GM19328 (cell line): ENCODE data around the gene SLC1A2.

Experiments
- ATAC-seq: cut with Tn5 transposase; IDR thresholded peaks from one replicate; pipeline ENCODE4 v1.9.1; 2021; ENCODE audit warnings: mild to moderate bottlenecking, moderate library complexity; ENCODE audit not compliant: unreplicated experiment

Gene SLC1A2

DNA sequence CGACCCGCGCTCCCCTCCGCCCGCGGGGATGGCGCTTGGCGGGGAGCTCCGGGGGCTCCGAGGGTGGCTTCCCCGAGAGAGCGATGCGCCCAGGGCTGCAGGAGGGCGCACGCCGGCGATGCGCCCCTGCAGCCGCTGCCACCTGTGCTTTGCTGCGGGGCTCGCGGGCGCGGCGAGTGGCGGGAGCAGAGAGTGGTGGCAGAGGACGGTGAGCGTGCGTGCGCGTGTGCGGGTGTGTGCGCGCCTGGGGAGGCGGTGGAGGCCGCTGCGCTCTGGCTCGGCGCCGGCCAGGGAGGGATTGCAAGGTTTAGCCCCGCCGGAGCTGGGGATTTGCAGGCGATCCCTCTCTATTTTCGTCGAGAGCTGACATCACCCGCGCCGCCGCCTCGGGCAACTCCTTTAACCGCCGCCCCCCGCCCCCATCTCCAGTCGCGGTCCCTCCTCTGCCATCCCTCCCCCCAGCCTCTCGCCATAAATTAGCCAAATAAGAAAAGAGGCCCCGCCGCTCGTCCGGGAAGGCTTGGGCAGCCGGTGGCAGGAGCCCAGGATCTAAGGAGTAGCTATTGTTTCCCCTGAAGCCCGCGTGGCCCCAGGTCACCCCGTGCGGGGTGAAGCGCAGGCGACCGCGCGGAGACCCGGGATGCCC is at the start of gene SLC1A2:
TSS of gene SLC1A2 (minus strand) at position 375 of the 646 bp plus-strand sequence. CDS start 592 bp downstream, outside the sequence.
- no peak for ATAC-seq

DNA sequence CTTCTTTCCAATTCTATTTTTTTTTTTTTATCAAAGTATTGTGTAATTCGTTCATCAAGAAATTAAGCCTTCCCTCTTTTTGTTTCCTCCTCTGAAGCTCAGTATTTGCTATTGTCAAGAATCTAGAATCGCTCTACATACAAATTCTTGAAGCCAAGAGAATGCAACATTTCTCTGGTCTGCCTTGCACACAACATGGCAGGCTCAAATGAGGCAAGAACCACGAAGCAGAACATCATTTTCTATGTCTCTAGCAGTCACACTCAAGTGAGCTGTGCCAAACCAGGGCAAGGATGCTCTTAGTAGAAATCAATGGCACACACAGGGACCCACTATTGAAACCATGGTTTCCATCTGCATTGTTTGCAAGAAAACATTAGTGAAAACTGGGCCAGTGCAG is 46.7 kb upstream of the SLC1A2 start:
- no peak for ATAC-seq

DNA sequence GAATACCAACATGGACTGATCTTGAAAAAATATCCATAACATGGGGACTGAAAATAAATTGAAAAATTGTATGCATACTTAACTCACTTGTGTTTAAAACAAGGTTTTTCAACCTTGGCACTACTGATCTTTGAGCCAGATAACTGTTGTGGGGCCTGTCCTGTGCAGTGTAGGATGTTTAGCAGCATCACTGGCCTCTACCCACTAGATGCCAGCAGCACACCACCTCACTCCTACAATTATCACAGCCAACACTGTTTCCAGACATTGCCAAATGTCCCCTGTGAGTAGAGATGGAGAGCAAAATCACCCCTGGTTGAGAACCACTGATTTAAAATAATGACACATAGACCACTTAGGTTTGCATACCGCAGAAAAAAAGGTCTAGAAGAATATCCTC is 45.0 kb upstream of the SLC1A2 start:
- no peak for ATAC-seq

DNA sequence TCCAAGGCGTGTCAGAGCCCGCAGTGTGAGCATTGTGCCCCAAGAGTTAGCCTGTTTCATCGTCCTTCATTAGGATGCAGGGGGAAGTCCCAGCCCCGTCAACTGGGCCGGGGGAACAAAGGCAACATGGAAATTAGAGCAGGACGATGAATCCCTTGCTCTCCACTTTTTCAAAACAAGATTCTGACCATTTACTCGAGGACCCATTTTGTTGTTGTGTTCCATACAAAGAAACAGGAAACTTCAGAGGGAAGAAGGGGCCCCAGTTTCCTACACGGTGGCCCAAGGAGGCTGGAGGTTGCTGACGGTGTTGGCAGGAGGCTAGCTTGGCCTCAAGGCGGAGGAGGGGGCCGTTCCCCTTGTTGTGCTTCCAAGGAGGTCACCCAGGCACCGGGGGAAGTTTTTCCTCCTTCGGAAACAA is 44.0 kb upstream of the SLC1A2 start:
- ATAC-seq = no peak

DNA sequence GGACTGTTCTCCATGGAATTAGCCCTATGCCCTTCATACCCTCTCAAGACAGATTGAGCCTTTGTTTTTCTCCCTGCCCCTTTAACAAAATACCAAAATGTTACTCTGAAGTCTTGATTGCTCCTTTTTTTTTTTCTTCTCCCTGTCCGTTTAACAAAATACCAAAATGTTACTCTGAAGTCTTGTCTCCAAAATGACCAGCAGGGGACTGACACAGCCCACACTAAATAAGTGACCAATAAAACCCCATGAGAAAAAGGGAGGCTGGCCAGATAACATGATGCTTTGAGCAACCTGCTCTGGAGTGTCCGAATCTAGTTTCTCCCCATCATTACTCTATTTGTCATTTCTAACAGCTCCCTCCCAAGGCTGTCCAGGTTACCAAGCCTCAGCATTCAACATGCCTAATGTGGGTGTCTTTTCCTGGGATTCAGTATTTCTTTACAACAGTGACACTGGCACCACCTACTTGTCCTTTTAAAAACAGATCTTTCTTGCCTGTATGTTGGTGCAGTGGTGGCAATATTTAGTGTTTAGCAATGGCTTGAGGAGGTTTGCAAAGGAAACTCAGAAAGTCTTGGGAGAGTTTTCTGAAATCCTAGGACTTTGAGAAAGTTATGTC is 42.7 kb upstream of the SLC1A2 start:
- ATAC-seq = no peak

DNA sequence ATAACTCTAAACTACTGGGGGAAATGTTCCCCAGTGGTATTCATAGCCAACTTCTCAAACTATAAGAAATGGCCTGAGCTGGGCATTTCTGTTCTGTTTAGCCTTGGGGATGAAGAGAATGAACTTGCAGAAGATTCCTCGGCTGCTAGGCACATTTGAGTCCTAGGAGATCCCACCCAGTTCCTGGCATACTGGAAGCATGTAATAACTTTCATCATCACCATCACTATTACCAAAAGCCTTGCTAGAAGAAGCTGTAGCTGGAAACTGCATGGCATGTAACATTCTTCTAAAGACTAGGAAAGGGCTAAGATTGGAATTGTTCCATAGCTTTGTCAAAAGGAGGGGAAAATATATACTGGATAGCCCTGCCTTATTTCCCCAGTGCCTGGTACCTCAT is 40.1 kb upstream of the SLC1A2 start:
- no peak for ATAC-seq

DNA sequence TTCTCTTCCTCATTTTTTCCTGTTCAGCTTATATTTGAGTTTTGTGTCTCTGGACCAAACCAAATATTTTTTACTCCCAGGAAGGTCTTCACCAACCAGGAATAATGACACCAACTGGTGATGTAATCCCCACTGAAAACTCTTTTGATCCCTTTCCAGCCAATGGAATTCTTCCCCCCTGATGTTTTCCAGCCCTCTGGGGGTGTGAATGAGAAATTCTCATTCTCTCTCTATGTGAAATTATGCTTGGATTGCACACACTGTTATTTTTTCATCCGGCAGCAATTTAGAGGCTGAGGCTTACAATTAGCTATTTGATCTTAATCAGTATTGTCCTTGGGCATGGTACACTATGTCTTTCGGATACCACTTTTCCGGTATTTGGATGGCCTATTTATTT is 39.5 kb upstream of the SLC1A2 start:
- ATAC-seq = no peak

DNA sequence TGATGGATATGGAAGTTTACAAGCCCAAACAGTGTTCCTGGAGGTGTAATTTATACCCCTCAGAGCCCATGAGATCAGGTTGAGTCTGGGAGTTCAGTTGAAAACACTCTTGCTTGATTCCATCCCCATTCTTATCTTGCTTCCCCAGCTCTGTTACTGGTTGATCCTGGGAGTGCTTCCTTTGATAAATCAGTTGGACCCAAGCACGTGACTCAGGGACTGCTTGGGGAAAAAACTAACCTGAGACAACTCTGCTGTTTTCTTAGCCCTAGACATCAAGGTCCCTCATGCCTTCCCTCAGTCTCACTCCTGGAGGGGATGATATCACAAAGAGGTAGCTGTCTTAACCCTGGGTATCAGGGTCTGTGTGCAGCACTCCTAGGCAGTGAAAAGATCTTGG is 35.0 kb upstream of the SLC1A2 start:
- ATAC-seq = no peak

DNA sequence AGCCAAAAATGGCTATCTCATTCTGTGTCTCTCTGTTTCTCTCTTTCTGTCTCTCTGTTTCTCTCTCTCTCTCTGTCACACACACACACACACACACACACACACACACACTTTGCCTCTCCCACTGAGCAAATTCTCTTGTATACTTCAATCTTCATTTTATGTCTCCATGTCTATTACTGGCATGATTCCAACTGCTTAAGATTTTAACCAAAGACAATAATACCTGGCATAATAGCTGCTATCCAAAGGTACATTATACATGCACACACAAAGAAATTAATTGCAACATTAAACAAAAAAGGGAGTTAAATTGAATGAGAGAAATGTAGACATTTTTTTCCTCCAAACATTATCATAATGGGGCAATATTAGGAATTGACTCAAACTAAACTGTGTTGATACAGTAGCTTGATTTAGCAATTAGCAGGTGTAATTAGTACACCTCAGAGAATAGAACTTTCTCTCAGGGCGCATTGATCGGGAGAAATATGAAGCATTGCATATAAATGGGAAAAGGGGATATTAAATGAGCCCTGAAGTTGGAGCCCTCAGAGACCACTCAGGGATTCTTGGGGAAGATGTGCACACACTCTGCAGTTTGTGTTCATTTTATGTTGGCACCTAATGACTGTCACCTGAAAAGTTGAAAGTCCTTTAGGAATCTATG is 17.4 kb upstream of the SLC1A2 start:
- ATAC-seq = no peak

DNA sequence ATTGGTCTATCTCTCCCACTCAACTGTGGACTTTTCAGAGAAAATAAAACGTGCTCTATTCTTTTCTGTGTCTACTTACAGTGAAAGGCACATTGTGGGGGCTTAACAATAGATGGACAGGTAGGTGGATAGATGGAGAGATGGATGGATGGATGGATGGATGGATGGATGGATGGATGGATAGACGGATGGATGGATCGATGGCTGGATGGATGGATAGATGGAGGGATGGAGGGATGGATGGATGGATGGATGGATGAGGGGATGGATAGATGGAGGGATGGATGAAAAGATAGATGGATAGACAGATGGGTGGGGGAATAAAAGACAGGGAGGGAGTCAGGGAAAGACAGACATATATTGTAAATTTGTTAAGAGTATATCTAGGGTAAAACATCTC is 14.2 kb upstream of the SLC1A2 start:
- no peak for ATAC-seq

DNA sequence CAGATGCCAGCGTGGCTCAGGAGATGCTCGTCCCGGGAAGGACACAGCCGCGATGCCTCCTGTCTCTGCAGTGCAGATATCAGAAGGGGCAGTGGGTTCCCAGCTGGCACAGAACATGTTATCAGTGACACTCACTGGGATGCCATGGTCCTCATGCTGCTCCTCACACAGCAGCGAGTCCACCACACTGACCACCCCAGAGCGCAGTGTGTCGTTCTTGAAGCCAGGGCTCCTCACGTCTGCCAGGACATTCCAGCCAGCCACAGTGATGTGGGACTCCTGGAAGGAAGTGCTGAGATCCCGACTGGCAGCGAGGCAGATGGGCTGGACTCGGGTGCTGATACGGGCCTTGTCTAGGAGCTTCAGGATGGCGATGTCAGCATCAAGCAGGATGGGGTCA is 13.1 kb upstream of the SLC1A2 start:
- ATAC-seq = no peak

DNA sequence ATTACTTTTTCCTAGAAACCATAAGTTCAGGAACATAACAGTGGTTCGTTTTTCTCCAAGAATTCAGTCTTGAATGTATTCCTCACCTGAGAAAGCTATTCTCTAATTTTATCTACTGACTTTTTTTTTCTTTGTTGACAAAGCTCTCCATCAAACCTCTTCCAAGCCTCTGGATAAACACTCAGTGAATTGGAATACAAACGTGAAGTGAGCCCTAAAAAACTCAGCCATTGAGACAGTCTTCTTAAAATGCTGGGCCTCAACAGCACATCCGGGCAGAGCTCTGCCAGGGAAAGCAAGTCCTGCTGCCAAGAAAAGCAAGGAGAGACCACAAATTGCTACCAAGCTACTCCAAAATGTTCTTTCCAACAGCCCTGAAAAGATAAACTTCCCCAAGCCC is 7.7 kb upstream of the SLC1A2 start:
- no peak for ATAC-seq

DNA sequence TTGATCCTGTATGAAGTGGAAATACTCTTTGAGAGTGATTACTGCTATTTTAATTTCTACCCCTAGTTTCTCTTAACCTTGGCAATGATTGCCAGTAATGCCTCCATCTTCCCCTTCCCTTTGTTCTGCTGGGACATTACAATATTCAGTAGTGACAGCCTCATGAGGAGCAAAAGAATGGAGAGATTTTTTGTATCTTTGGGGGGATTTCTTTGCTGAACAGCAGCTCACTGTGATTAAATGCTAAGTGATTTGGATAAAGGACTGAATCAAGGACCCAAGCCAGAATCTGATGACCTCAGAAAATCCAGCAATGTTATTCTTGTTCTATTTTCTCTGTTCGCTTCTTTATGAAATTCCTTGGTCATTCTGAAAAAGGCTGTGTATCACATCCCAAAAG is 7.0 kb upstream of the SLC1A2 start:
- ATAC-seq = no peak

DNA sequence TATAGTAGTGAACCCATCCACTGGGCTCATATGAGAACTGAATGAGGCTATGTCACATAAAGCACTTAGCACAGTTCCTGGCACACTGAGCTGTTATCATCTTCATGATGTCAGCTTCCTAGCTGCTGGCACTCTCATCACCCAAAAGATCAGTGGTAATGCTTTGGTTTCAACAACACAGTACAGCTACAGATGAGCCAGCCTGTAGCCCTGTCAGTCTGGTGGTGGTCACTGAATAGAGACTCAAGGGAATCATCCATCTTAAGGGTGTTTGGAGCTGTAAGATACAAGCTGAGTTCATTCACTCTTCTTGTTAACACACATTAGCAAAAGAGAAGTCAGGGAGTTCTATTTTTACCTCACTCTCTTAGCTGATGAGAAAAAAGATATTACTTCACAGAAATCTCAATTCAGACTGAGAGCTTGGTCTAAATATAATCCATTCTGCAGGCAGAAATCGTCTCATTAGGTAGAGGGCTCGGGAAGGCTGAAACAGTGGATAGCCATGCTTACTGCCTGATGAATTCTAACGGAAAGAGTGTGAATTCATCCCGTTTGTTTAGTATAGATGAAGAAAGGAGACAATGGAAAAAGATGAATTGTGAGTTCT is 6.3 kb upstream of the SLC1A2 start:
- no peak for ATAC-seq

DNA sequence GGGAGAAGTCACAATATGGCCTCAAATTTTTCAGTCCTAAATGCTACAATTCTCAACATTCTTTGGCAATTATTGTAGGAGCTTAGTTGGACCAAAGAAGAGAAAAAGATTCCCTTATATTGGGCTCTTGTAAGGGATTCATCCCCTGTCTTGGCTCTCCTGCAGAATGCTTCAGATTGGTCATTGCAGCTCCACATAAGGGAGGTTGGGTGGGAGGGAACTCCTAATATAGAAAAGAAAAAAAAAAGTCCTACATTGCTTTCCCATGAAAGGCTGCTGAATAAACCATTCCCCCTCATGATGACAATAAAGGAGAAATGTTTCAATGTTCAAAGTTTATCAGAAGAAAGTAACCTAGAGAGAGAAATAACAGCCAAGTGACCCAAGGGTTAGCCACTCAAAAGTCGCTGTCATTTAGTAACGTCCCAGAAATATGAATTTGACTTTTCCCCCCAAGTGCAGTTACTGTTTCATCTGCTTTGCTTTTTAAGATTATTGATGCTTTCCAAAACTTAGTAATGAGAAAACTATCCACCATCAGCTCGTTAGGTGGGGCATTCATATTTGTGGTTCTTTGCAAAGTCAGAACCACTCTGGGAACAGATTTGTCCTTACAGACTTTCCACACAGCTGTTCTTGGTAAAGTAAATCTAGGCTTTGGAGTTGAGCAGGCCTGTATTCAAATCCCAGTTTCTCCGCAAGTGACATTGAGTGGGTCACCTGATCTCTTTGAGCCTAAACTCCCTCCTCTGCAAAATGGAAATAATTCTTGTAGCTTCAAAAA is 5.0 kb upstream of the SLC1A2 start:
- no peak for ATAC-seq

DNA sequence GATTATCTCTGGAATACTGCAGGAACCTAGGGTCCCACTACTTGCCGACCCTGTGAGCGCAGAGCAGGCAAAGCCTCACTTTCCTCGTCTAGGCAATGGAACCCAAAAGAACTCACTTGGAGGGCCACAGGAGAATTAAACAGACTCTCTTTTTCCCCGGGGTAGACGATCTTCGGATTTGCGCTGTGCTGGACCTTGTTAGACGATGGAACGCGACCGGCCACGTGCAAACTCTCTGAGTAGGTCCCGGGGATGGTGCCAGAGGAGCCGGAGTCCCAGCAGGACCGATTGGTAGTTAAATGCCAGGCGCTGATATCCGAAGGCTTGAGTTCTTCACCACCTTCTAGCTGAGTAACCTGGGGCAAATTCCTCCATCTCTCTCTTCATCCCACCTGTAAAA is 1.0 kb upstream of the SLC1A2 start:
- ATAC-seq = no peak

DNA sequence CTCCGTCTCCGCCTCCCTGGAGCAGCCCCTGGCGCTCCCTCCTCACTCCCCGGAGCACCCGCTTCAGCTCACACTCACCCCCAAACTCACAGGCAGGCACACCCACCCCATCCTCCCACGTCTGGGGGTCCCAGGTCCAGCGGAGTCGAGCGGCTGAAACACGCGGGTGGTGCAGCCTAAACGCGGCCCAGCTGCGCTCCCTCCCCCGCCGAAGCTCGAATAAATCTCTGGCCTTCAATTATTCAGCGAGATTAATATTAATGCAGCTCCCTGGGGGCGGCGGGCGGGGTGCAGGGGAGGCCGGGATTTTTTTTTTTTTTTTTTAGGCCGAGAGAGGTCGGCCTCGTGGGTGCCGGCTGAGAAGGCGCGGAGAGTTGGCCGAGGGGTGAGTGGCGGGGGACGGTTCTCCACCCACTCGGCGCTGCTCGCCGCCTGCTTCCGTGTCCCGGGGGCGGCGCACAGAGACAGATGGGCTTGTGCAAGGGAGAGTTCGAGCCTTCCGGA is 524 bp upstream of the SLC1A2 start:
- ATAC-seq = no peak

DNA sequence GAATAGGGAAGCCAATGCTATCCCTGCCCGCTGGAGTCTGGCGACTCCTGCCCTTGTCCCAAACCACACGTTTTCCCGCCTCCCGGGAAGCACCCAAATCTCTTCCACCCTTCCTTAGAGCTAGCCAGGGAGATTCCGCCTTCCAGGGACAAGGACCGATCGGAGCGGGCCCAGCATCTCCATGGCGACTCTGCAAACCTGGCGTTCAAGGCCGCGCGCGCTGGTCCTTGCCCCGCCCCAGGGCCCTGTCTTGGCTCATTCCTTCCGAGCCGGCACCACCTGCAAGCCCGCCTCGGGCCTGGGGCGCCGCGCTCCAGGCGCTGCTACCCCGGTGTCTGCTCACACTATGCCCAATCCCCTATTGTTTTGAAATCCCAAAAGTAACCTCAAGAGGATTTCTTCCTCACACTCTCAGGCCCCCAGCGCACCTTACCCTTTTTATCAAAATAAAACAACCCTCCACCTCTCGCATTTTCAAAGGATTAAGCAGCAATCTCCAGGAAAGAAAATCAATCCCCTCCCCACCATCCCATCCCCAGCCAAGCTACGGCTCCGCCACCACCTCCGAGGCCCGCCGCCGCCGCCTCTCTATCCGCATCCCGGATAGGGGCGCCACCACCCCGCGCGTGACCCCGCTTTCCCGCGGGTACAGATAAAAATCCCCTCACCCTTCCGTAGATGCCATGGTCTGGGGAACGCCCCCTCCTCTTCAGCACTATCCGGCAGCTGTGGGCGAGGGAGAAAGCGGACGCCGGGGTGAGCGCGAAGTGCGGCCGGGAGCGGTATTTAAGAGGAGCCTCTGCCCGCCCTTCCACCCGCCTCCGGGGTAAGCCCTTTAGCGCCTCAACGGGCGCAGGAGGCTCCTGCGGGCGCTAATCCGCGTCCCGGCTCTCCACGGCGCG is 825 bp downstream of the SLC1A2 start:
- no peak for ATAC-seq

DNA sequence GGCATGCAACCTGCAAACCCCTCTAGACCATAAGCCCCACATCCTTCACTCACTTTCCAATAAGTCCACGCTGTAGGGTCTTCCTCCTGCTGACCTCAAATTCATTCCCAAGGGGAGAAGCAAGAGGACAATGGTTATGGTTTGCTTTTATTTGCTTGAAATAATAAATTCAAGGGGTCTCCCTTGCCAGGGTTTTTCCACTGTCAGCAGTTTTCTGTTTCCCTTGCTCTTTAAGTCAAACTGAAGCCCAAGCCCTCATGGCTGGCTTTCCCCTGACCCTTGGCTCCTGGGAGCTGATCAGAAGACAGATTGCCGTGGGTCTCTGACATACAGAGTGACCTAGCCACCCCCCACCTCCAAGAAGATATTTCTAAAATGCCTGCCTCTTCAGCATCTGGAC is 3.9 kb downstream of the SLC1A2 start:
- no peak for ATAC-seq

DNA sequence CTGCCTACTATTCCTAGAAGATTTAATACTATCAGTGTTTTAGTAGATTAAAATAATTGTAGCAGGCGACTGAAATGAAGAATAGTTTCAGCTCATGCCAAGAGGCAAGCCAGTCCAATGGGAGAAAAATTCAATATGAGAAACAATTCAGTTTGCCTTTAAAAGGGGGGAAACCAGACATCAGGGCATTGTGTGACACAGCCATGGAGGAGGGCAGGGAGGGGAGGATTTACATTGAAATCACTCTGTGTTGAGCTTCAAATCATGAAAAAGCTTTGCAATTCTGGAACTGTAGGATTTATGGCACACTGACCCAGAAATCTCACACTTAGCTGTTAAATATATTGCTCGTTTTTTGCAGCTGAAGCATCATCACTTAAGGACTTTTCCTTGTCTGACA is 4.6 kb downstream of the SLC1A2 start:
- ATAC-seq = no peak
